ENCODE data around the gene CSRNP3. TPM values are rescaled to one million over a fixed set of nuclear protein-coding genes. Genes with fewer than 3 reads are reported as not detected.

CSRNP3 gene
- total RNA-seq, 1 experiment from 2014 or later, result 0.05 TPM

DNA sequence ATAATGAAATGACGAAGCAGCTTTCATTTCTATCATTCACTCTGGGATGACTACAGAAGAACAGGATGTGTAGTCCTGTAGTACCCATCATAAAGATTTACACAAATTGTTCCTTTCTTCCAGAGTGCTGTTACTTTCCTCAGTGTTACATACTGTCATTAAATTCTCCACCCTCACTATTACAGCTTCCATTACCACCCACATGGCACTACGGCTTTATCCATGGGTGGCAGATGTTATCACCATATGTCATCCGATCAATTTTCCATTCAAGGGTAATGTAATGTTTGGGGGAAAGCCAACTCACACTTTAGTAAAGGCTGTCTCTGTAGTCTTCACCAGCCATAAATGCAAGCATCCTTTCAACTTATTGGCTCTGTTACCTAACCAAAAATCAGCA lies 7.1 kb upstream of the CSRNP3 start:
- POLR2A ChIA-PET, result no interaction called here

More for the DNA sequence above, 7.1 kb upstream of the CSRNP3 start:
- H3K4me3 ChIP-seq (replicated peaks in 1 of 2; ENCODE audit: low read depth in 1 of 2, low read length in 2 of 2), result no peak overlapping the region
- TF ChIP-seq CBX3 (IDR thresholded peaks at IDR 0.05; ENCODE audit: low read depth) (no peak), SP1 (IDR thresholded peaks at IDR 0.05; ENCODE audit: low read depth) (no peak), ZNF274 (IDR thresholded peaks at IDR 0.05; ENCODE audit: low read depth, low read length) (no peak), YY1 (IDR thresholded peaks at IDR 0.05; ENCODE audit: extremely low read depth, insufficient replicate concordance, low read depth, low read length) (no peak), CTCF (IDR thresholded peaks at IDR 0.05 in 2 of 3, conservative IDR thresholded peaks at IDR 0.05 in 1 of 3; ENCODE audit: borderline replicate concordance in 1 of 3, insufficient read depth in 1 of 3, low read depth in 2 of 3, low read length in 2 of 3) (no peak), EZH2phosphoT487 (IDR thresholded peaks at IDR 0.05; ENCODE audit: borderline replicate concordance) (no peak), FOSL1 (IDR thresholded peaks at IDR 0.05; ENCODE audit: low read depth) (no peak), ZBTB33 (IDR thresholded peaks at IDR 0.05; ENCODE audit: extremely low read depth, insufficient replicate concordance, low read length) (no peak), ZFX (IDR thresholded peaks at IDR 0.05) (no peak), EGR1 (IDR thresholded peaks at IDR 0.05; ENCODE audit: low read depth) (no peak)
- H3K79me2 ChIP-seq (ENCODE audit: insufficient read depth, low read length), result no peaks in the 10 kb centered on the region
- CTCF ChIA-PET, result no interaction called here
- RAD21 ChIA-PET (ENCODE audit: low non-redundant PET in 1 of 2, low total read pairs in 2 of 2, uncharacterized antibody in 2 of 2, unreplicated experiment in 2 of 2), result no interaction called here
- H3K27ac ChIP-seq (ENCODE audit: low read depth, low read length), result no peak overlapping the region
- no TSS peak for BruUV-seq (replicated peaks)
- intact Hi-C loops (cut with micrococcal nuclease), result no loop called here
- H3K36me3 ChIP-seq (ENCODE audit: control insufficient read depth in 1 of 2, insufficient read depth in 2 of 2, low read length in 2 of 2), result no peaks in the 10 kb centered on the region
- H3K9me2 ChIP-seq (ENCODE audit: insufficient read depth), result no peaks in the 10 kb centered on the region
- no peak for ATAC-seq
- no peak overlapping the region for H3K4me2 ChIP-seq (ENCODE audit: low read length)
- H2AFZ ChIP-seq (ENCODE audit: low read depth, low read length, poor library complexity, severe bottlenecking), result no peak overlapping the region
- no peaks in the 10 kb centered on the region for H3K27me3 ChIP-seq (ENCODE audit: insufficient read depth, low read length)
- H3K9ac ChIP-seq (ENCODE audit: low read length), result no peak overlapping the region
- H3K9me3 ChIP-seq (ENCODE audit: control insufficient read depth in 1 of 2, insufficient read depth in 1 of 2, low read depth in 1 of 2, low read length in 2 of 2), result no peaks in the 10 kb centered on the region
- H4K20me1 ChIP-seq (ENCODE audit: insufficient read depth), result no peaks in the 10 kb centered on the region
- H3K4me1 ChIP-seq (ENCODE audit: control insufficient read depth in 1 of 2, insufficient read depth in 2 of 2, low read length in 2 of 2), result no peaks in the 10 kb centered on the region
- no peak for DNase-seq (ENCODE audit: low read depth, low spot score)
